K562 (cell line): ENCODE data around the gene KIF5A. TPM values are rescaled to one million over a fixed set of nuclear protein-coding genes. Genes with fewer than 3 reads are reported as not detected.

Experiments
- CCAR2 ChIP-seq: fragments of 200-400 bp; formaldehyde crosslinking; IDR thresholded peaks from 2 replicates; pipeline ENCODE4 v1.6.1; 2017; ENCODE audit warnings: mild to moderate bottlenecking, low read depth, low read length
- COPS2 ChIP-seq: fragments of 450-650 bp; conservative IDR thresholded peaks from 2 replicates; pipeline ENCODE4 v1.6.1; 2016; ENCODE audit warnings: mild to moderate bottlenecking, moderate library complexity
- FOS ChIP-seq: IDR thresholded peaks from 3 replicates; pipeline ENCODE4 v1.6.1; 2011; ENCODE audit not compliant: insufficient read length; ENCODE audit errors: extremely low read depth
- FOXK1 ChIP-seq: sonication (generic); formaldehyde crosslinking; IDR thresholded peaks from 2 replicates; pipeline ENCODE4 v1.8.0; 2022; ENCODE audit warnings: missing genetic modification reagents, mild to moderate bottlenecking, borderline replicate concordance
- HLTF ChIP-seq: fragments of 450-650 bp; IDR thresholded peaks from 2 replicates; pipeline ENCODE4 v1.6.1; 2016
- MEF2A ChIP-seq: IDR thresholded peaks from 2 replicates; pipeline ENCODE4 v1.6.1; 2011; ENCODE audit warnings: low read depth, mild to moderate bottlenecking, low read length, moderate library complexity; ENCODE audit not compliant: control insufficient read depth
- NBN ChIP-seq: fragments of 450-650 bp; IDR thresholded peaks from 2 replicates; pipeline ENCODE4 v1.6.1; 2016; ENCODE audit warnings: low read depth, mild to moderate bottlenecking
- RAD21 ChIP-seq, 2 experiments: fragments of 250-450 bp in 1 of 2; fragments of 450-650 bp in 1 of 2; sonication (Bioruptor Pico) in 1 of 2; formaldehyde crosslinking in 1 of 2; IDR thresholded peaks in 1 of 2; conservative IDR thresholded peaks in 1 of 2; 2 replicates each; pipeline versions ENCODE4 v1.4.0 to v1.8.0; 2020 to 2022; ENCODE audit warnings: mild to moderate bottlenecking in 2 of 2, moderate library complexity in 1 of 2
- STAT5A ChIP-seq: IDR thresholded peaks from 2 replicates; pipeline ENCODE4 v1.6.1; 2012; ENCODE audit warnings: low read length, inconsistent platforms, borderline replicate concordance
- TCF3 ChIP-seq: sonication (generic); formaldehyde crosslinking; IDR thresholded peaks from 2 replicates; pipeline ENCODE4 v1.4.0; 2020; ENCODE audit warnings: mild to moderate bottlenecking, missing genetic modification reagents
- TOE1 ChIP-seq, 2 experiments: fragments of 450-650 bp in 1 of 2; sonication (generic) in 1 of 2; formaldehyde crosslinking in 1 of 2; IDR thresholded peaks; 2 replicates each; pipeline versions ENCODE4 v1.7.1 to v1.8.0; 2016 to 2022; ENCODE audit warnings: borderline replicate concordance in 2 of 2, mild to moderate bottlenecking in 2 of 2, antibody characterized with exemption in 1 of 2, inconsistent platforms in 1 of 2, low read depth in 1 of 2, missing genetic modification reagents in 1 of 2, moderate library complexity in 1 of 2
- TSC22D4 ChIP-seq: fragments of 450-650 bp; IDR thresholded peaks from 2 replicates; pipeline ENCODE4 v1.6.1; 2016; ENCODE audit warnings: missing genetic modification characterization, missing biosample characterization, control low read depth
- ZEB2 ChIP-seq: fragments of 450-650 bp; IDR thresholded peaks from 2 replicates; pipeline ENCODE4 v1.6.1; 2016
- ZNF232 ChIP-seq: sonication (generic); formaldehyde crosslinking; IDR thresholded peaks from 2 replicates; pipeline ENCODE4 v1.8.0; 2022; ENCODE audit warnings: mild to moderate bottlenecking, missing genetic modification reagents
- ZNF408 ChIP-seq: fragments of 250-450 bp; sonication (Bioruptor Pico); IDR thresholded peaks from 2 replicates; pipeline ENCODE4 v1.4.0; 2020; ENCODE audit warnings: low read depth, mild to moderate bottlenecking, moderate library complexity
- ZNF507 ChIP-seq: conservative IDR thresholded peaks from 2 replicates; pipeline ENCODE4 v1.6.1; 2017; ENCODE audit warnings: missing genetic modification characterization, missing compliant biosample characterization
- ZNF668 ChIP-seq: fragments of 250-450 bp; sonication (Bioruptor Pico); IDR thresholded peaks from 2 replicates; pipeline ENCODE4 v1.8.0; 2022; ENCODE audit warnings: mild to moderate bottlenecking, inconsistent platforms
- ZNF717 ChIP-seq: fragments of 250-450 bp; sonication (Bioruptor Pico); IDR thresholded peaks from 2 replicates; pipeline ENCODE4 v1.5.0; 2021
- polyA plus RNA-seq, 8 experiments: library from polyadenylated mRNA; depleted of rRNA in 4 of 8; stranded (reverse) in 5 of 8; unstranded in 3 of 8; fragments of >200 nt; fragmentation: Nextera tagmentation in 2 of 8; fragmentation: Illumina TruSeq in 1 of 8; extraction: Ambion mirVana in 2 of 8; extraction: Trizol in 1 of 8; gene quantifications; 2 replicates each; pipeline versions ENCODE4 v1.2.1 to v1.2.3, GENCODE V29; 2011 to 2014; ENCODE audit warnings: inconsistent platforms in 1 of 8, missing spikeins in 1 of 8
- total RNA-seq, 7 experiments: library from RNA; depleted of rRNA in 6 of 7; stranded (reverse); fragments of >200 nt in 6 of 7; fragmentation: Illumina TruSeq in 2 of 7; extraction: Trizol in 2 of 7; gene quantifications; 2 replicates each; pipeline versions ENCODE4 v1.2.1 to v1.2.3, GENCODE V29; 2011 to 2021; ENCODE audit warnings: low replicate concordance in 1 of 7
- TF ChIP-seq, protein P1 (sequence below): fragments of 250-450 bp; sonication (Bioruptor Pico); IDR thresholded peaks from 2 replicates; pipeline ENCODE4 v1.4.0; 2020; ENCODE audit warnings: borderline replicate concordance
- TF ChIP-seq, protein P2 (sequence below): fragments of 250-450 bp; sonication (Bioruptor Pico); IDR thresholded peaks from 2 replicates; pipeline ENCODE4 v1.8.0; 2022; ENCODE audit warnings: moderate library complexity, mild to moderate bottlenecking, inconsistent platforms
- TF ChIP-seq, protein P3 (sequence below): fragments of 250-450 bp; sonication (Bioruptor Pico); IDR thresholded peaks from 2 replicates; pipeline ENCODE4 v1.8.0; 2021; ENCODE audit warnings: mild to moderate bottlenecking, moderate library complexity

The KIF5A gene
- total and polyA plus RNA-seq, 9 of the 15 experiments (the other 6 are each of a cell fraction or from before 2014, with no cell fraction given), result 3.4 to 17.7 (median 8.0) TPM

DNA sequence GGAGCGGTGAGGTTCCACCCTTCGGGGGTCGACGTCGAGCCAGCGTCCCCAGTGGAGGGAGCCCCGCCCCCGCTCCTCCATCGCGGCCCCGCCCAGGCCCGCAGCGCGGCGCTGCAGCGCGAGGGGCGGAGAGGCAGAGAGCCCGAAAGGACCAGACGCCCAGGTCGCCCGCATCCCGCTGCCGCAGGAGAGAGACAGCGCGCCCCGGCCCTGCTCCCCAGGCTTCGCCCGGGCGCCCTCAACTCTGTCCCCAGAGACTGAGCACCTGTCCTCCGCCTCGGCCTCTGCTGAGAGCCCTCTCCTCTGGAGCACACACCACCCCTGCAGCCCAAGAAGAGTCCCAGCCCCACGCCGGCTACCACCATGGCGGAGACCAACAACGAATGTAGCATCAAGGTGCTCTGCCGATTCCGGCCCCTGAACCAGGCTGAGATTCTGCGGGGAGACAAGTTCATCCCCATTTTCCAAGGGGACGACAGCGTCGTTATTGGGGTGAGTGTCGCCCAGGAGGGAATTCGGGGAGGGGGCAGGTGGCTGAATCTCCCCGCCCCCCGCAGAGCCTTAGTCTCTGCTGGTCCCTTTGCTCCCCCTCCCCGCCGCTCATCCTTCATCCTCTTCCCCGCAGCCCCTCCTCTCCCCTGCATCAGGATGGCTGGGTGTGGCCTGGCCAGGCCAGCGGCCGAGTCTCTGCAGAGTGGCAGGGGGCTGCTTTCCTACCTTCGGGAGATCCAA lies at the start of gene KIF5A (continued):
- TF ChIP-seq, protein P1, sequence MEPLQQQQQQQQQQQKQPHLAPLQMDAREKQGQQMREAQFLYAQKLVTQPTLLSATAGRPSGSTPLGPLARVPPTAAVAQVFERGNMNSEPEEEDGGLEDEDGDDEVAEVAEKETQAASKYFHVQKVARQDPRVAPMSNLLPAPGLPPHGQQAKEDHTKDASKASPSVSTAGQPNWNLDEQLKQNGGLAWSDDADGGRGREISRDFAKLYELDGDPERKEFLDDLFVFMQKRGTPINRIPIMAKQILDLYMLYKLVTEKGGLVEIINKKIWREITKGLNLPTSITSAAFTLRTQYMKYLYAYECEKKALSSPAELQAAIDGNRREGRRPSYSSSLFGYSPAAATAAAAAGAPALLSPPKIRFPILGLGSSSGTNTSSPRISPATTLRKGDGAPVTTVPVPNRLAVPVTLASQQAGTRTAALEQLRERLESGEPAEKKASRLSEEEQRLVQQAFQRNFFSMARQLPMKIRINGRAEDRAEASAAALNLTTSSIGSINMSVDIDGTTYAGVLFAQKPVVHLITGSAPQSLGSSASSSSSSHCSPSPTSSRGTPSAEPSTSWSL (CRISPR knock-in tag), result no peak
- TF ChIP-seq RAD21 (CRISPR knock-in tag; conservative IDR thresholded peaks at IDR 0.05 in 1 of 2, IDR thresholded peaks at IDR 0.05 in 1 of 2) (0 out of 4 replicates have a peak, but pooled peaks of 1 of the 2 experiments have one; percentile 9), HLTF (no peak), FOS (no peak), ZEB2 (no peak), ZNF232 (CRISPR knock-in tag) (no peak), NBN (no peak), FOXK1 (CRISPR knock-in tag) (no peak), CCAR2 (no peak), TOE1 (IDR thresholded peaks at IDR 0.05; ENCODE audit: borderline replicate concordance) (no peak), TOE1 (CRISPR knock-in tag; IDR thresholded peaks at IDR 0.05; ENCODE audit: borderline replicate concordance, low read depth) (no peak), ZNF717 (CRISPR knock-in tag) (no peak), ZNF668 (CRISPR knock-in tag) (no peak), STAT5A (no peak), ZNF408 (CRISPR knock-in tag) (no peak), TSC22D4 (tag) (no peak), MEF2A (no peak), TCF3 (CRISPR knock-in tag) (no peak), COPS2 (no peak), ZNF507 (no peak)
- TF ChIP-seq, protein P2, sequence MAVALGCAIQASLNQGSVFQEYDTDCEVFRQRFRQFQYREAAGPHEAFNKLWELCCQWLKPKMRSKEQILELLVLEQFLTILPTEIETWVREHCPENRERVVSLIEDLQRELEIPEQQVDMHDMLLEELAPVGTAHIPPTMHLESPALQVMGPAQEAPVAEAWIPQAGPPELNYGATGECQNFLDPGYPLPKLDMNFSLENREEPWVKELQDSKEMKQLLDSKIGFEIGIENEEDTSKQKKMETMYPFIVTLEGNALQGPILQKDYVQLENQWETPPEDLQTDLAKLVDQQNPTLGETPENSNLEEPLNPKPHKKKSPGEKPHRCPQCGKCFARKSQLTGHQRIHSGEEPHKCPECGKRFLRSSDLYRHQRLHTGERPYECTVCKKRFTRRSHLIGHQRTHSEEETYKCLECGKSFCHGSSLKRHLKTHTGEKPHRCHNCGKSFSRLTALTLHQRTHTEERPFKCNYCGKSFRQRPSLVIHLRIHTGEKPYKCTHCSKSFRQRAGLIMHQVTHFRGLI, result no peak
- TF ChIP-seq, protein P3, sequence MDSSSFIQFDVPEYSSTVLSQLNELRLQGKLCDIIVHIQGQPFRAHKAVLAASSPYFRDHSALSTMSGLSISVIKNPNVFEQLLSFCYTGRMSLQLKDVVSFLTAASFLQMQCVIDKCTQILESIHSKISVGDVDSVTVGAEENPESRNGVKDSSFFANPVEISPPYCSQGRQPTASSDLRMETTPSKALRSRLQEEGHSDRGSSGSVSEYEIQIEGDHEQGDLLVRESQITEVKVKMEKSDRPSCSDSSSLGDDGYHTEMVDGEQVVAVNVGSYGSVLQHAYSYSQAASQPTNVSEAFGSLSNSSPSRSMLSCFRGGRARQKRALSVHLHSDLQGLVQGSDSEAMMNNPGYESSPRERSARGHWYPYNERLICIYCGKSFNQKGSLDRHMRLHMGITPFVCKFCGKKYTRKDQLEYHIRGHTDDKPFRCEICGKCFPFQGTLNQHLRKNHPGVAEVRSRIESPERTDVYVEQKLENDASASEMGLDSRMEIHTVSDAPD (CRISPR knock-in tag), result no peak
